Peyer's patch (tissue), 4 donors: ENCODE measurements around the gene B3GAT3. TPM values are rescaled to one million over a fixed set of nuclear protein-coding genes. Genes with fewer than 3 reads are reported as not detected.

Source experiments
- DNase-seq, 3 donors: peaks; one replicate each; pipeline ENCODE4 v3.0.0-alpha.2; 2017 to 2019
- H3K27ac ChIP-seq, 4 donors: fragments of 200-600 bp; sonication (generic); one replicate each; pipeline ENCODE4 v1.5.1; 2016 to 2019
- H3K27me3 ChIP-seq, 2 donors: fragments of 200-600 bp; sonication (generic); one replicate each; pipeline ENCODE4 v1.5.1; 2019
- H3K36me3 ChIP-seq, 3 donors: fragments of 200-600 bp; sonication (generic); one replicate each; pipeline ENCODE4 v1.5.1; 2016 to 2019
- H3K4me1 ChIP-seq, 4 donors: fragments of 200-600 bp; sonication (generic); one replicate each; pipeline ENCODE4 v1.5.1; 2016 to 2019
- H3K4me3 ChIP-seq, 4 donors: fragments of 200-600 bp; sonication (generic); 1 replicate in 3 of 4; 2 replicates in 1 of 4; pipeline ENCODE4 v1.5.1; 2016 to 2019; ENCODE audit warnings: mild to moderate bottlenecking in 1 of 4
- H3K9me3 ChIP-seq, 4 donors: fragments of 200-600 bp; sonication (generic); one replicate each; pipeline ENCODE4 v1.5.1; 2016 to 2019; ENCODE audit warnings: mild to moderate bottlenecking in 1 of 4
- POLR2A ChIP-seq, 2 donors: fragments of 450-650 bp; IDR thresholded peaks; one replicate each; pipeline ENCODE4 v1.5.1; 2017; ENCODE audit warnings: antibody characterized with exemption in 2 of 2, mild to moderate bottlenecking in 2 of 2, moderate library complexity in 2 of 2
- small RNA-seq, 2 donors: library from RNA; depleted of rRNA; stranded (forward); fragments of <200 nt; gene quantifications; one replicate each; pipeline ENCODE3, GENCODE V24; 2016
- total RNA-seq, 4 donors: library from RNA; depleted of rRNA; stranded (reverse); fragments of >200 nt; gene quantifications; one replicate each; pipeline ENCODE4 v1.1.0, GENCODE V29; 2016
- TF ChIP-seq, protein P1 (sequence below), 6 experiments: fragments of 450-650 bp in 4 of 6; fragments of 200-600 bp in 2 of 6; sonication (generic) in 1 of 6; IDR thresholded peaks; one replicate each; pipeline ENCODE4 v1.5.1; 2017 to 2019; ENCODE audit warnings: antibody characterized with exemption in 6 of 6, mild to moderate bottlenecking in 3 of 6, moderate library complexity in 1 of 6

Gene B3GAT3
- total RNA-seq, 4 donors from 2014 or later, result 26.6 to 88.3 (median 38.0) TPM

DNA sequence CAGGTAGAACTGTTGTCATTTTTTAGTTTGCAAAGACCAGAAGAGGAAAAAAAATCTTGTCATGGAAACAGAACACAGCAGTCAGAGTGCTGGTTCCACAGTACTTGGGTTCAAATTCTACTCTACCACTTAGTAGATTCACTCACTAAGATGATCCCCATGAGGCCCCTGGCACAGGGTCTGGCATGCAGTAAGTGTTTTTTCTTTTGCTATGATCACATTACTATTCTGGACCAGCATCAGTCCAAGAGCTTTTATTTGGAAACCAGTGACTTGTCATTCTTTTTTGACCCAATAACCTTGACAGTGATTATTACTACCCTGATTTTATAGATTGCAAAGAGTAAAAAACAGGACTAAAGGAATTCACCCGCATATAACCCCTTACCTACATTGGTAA is 52.2 kb downstream of the B3GAT3 start:
- H3K27me3 ChIP-seq, result no peaks in the 10 kb centered on the region
- TF ChIP-seq, protein P1, sequence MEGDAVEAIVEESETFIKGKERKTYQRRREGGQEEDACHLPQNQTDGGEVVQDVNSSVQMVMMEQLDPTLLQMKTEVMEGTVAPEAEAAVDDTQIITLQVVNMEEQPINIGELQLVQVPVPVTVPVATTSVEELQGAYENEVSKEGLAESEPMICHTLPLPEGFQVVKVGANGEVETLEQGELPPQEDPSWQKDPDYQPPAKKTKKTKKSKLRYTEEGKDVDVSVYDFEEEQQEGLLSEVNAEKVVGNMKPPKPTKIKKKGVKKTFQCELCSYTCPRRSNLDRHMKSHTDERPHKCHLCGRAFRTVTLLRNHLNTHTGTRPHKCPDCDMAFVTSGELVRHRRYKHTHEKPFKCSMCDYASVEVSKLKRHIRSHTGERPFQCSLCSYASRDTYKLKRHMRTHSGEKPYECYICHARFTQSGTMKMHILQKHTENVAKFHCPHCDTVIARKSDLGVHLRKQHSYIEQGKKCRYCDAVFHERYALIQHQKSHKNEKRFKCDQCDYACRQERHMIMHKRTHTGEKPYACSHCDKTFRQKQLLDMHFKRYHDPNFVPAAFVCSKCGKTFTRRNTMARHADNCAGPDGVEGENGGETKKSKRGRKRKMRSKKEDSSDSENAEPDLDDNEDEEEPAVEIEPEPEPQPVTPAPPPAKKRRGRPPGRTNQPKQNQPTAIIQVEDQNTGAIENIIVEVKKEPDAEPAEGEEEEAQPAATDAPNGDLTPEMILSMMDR (IDR thresholded peaks at IDR 0.05), result no peak
- TF ChIP-seq POLR2A (IDR thresholded peaks at IDR 0.05), result no peak
- H3K4me3 ChIP-seq, result no peak overlapping the region
- no peak overlapping the region for H3K27ac ChIP-seq
- peaks cover 0 to 62% (median 0%) of the 10 kb centered on the region in 3 donors for H3K36me3 ChIP-seq
- no peak for DNase-seq
- H3K9me3 ChIP-seq, result no peaks in the 10 kb centered on the region
- H3K4me1 ChIP-seq, result peaks cover 0 to 21% (median 1%) of the 10 kb centered on the region in 4 donors

DNA sequence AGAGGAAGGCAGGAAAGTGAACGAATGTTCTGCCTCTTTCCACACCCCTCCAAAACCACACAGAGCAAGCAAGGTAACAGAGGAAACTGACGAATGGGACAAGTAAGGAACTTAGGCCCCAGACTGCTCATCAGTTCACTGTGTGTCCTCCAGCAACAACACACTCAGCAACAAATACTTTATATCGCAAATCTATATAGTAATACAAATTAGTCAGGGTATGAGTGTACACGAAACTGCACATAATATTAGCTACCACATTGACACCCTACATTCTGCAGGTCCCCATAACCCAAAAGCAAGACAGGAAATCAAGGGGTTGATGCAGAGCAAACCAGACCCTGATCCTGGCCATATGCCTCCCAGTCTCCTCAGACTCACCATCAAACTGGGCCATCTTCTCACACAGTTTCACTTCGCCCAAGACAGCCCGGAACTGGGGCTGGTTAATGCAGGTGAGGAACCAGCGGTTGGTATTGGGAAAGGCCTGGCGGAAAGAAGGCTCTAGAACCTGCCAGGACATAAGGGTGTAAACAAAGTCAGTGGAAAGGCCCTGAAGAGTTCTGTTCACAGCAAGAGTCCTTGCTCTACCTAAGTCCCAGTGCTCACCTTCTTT is 54.7 kb downstream of the B3GAT3 start:
- Histone ChIP-seq H3K36me3 (peaks cover 0 to 86% (median 0%) of the 10 kb centered on the region in 3 donors), H3K27me3 (no peaks in the 10 kb centered on the region)
- DNase-seq, result no peak

DNA sequence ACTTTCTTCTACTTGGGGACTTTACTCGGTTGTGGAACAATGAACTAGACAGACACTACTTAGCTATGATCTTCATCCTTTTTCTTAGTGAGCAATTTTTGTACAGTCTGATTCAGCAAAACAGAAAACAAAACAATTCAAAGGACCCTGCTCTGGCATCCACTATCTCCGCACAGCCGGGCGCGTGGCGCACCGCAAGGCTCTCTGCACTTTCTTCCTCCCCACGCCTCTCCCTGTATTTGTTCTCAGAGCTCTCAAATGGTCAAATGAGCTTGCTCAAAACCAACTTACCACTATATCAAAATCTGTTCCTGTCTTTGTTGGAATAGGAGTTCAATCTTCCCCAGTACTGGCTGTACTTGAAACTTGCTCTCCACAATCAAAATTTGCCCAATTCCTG is 55.5 kb downstream of the B3GAT3 start:
- Histone ChIP-seq H3K4me3 (no peak overlapping the region), H3K27ac (no peak overlapping the region), H3K27me3 (no peaks in the 10 kb centered on the region), H3K4me1 (peaks cover 0 to 22% (median 0%) of the 10 kb centered on the region in 4 donors), H3K36me3 (peaks cover 0 to 82% (median 0%) of the 10 kb centered on the region in 3 donors), H3K9me3 (no peaks in the 10 kb centered on the region)
- TF ChIP-seq, protein P1 (IDR thresholded peaks at IDR 0.05), result no peak
- no peak for TF ChIP-seq POLR2A (IDR thresholded peaks at IDR 0.05)
- DNase-seq, result peak in 1 of 3 donors; percentile 13

More for the DNA sequence above, 54.7 kb downstream of the B3GAT3 start:
- H3K4me1 ChIP-seq, result peaks cover 0 to 19% (median 0%) of the 10 kb centered on the region in 4 donors
- peak overlapping the region in 1 of 4 donors; percentile 9 for H3K27ac ChIP-seq
- H3K4me3 ChIP-seq, result no peak overlapping the region
- H3K9me3 ChIP-seq, result no peaks in the 10 kb centered on the region
- no peak for TF ChIP-seq POLR2A (IDR thresholded peaks at IDR 0.05)
- TF ChIP-seq, protein P1 (IDR thresholded peaks at IDR 0.05), result no peak

Small RNA genes within 50 kb of the gene (small RNA-seq; reads per million reads assigned to genes)
- gene AP001458.1 (0 reads per million in 2 donors), gene MIR6747 (0 reads per million in 2 donors), gene SNORA57 (0 reads per million in 2 donors)

Other genes with a start within 250 kb of the B3GAT3 start
- not detected for gene SCGB1A1, start 203.0 kb downstream of the B3GAT3 start, total RNA-seq
- gene AHNAK, start 75.2 kb downstream of the B3GAT3 start, total RNA-seq, result 1,000 to 10,000 TPM in 1 of 4 donors, 100 to 1,000 TPM in 3; 571 to 1,016 (median 697) TPM
- 1,000 to 10,000 TPM in 1 of 4 donors, 100 to 1,000 TPM in 3; 781 to 1,253 (median 958) TPM for gene EEF1G, start 48.1 kb downstream of the B3GAT3 start, total RNA-seq
- gene TUT1, start 30.5 kb downstream of the B3GAT3 start, total RNA-seq, result 10 to 100 TPM in 3 of 4 donors, 1 to 10 TPM in 1; 5.0 to 29.4 (median 17.5) TPM
- gene MTA2, start 20.1 kb downstream of the B3GAT3 start, total RNA-seq, result 10 to 100 TPM; 47.9 to 74.7 (median 58.9) TPM
- 100 to 1,000 TPM in 1 of 4 donors, 10 to 100 TPM in 3; 41.3 to 128 (median 59.8) TPM for gene EML3, start 9.2 kb downstream of the B3GAT3 start, total RNA-seq
- gene ROM1, start 8.7 kb downstream of the B3GAT3 start, total RNA-seq, result 1 to 10 TPM in 3 of 4 donors, not detected in 1; 1.9 to 3.9 (median 1.9) TPM
- 100 to 1,000 TPM; 131 to 146 (median 140) TPM for gene GANAB, start 24.6 kb upstream of the B3GAT3 start, total RNA-seq
- 10 to 100 TPM; 14.9 to 21.3 (median 19.5) TPM for gene INTS5, start 31.3 kb upstream of the B3GAT3 start, total RNA-seq
- gene C11orf98, start 43.2 kb upstream of the B3GAT3 start, total RNA-seq, result 10 to 100 TPM; 29.2 to 97.4 (median 41.1) TPM
- 10 to 100 TPM in 1 of 4 donors, 1 to 10 TPM in 2, not detected in 1; 9.1 to 13.5 (median 9.2) TPM for gene CSKMT, start 43.3 kb upstream of the B3GAT3 start, total RNA-seq
- gene UQCC3, start 49.7 kb upstream of the B3GAT3 start, total RNA-seq, result 10 to 100 TPM; 11.1 to 23.9 (median 12.7) TPM
- gene LBHD1, start 50.3 kb upstream of the B3GAT3 start, total RNA-seq, result 10 to 100 TPM in 3 of 4 donors, 1 to 10 TPM in 1; 6.6 to 25.6 (median 11.9) TPM
- 100 to 1,000 TPM in 2 of 4 donors, 10 to 100 TPM in 2; 91.1 to 169 (median 100) TPM for gene UBXN1, start 57.1 kb upstream of the B3GAT3 start, total RNA-seq
- 10 to 100 TPM in 1 of 4 donors, 1 to 10 TPM in 3; 5.4 to 11.6 (median 8.8) TPM for gene LRRN4CL, start 67.5 kb upstream of the B3GAT3 start, total RNA-seq
- 10 to 100 TPM; 51.5 to 71.2 (median 61.3) TPM for gene BSCL2, start 85.4 kb upstream of the B3GAT3 start, total RNA-seq
- gene GNG3, start 85.7 kb upstream of the B3GAT3 start, total RNA-seq, result not detected
- 10 to 100 TPM; 38.7 to 68.8 (median 50.3) TPM for gene HNRNPUL2, start 105.5 kb upstream of the B3GAT3 start, total RNA-seq
- 10 to 100 TPM; 16.5 to 30.5 (median 22.9) TPM for gene TTC9C, start 106.5 kb upstream of the B3GAT3 start, total RNA-seq
- gene ZBTB3, start 132.2 kb upstream of the B3GAT3 start, total RNA-seq, result 10 to 100 TPM in 2 of 4 donors, 1 to 10 TPM in 2; 5.0 to 22.0 (median 9.2) TPM
- gene POLR2G, start 139.6 kb upstream of the B3GAT3 start, total RNA-seq, result 10 to 100 TPM; 12.4 to 33.8 (median 23.5) TPM
- 10 to 100 TPM; 15.6 to 29.6 (median 17.8) TPM for gene TAF6L, start 149.4 kb upstream of the B3GAT3 start, total RNA-seq
- gene TMEM179B, start 165.4 kb upstream of the B3GAT3 start, total RNA-seq, result 100 to 1,000 TPM in 1 of 4 donors, 10 to 100 TPM in 3; 28.9 to 112 (median 83.6) TPM
- 10 to 100 TPM; 13.8 to 34.5 (median 19.8) TPM for gene TMEM223, start 170.0 kb upstream of the B3GAT3 start, total RNA-seq
- gene NXF1, start 183.5 kb upstream of the B3GAT3 start, total RNA-seq, result 100 to 1,000 TPM in 2 of 4 donors, 10 to 100 TPM in 2; 45.2 to 120 (median 102) TPM
- gene STX5, start 210.1 kb upstream of the B3GAT3 start, total RNA-seq, result 10 to 100 TPM; 27.1 to 56.1 (median 38.4) TPM
- not detected for gene TEX54, start 210.9 kb upstream of the B3GAT3 start, total RNA-seq
- gene WDR74, start 217.6 kb upstream of the B3GAT3 start, total RNA-seq, result 10 to 100 TPM; 17.7 to 78.4 (median 28.6) TPM